GM18498 (cell line): ENCODE data around the gene RNFT2.
A peak's percentile ranks its signal among the peaks of the same experiment; 100 is the strongest.

Experiments
- ATAC-seq: cut with Tn5 transposase; IDR thresholded peaks from one replicate; pipeline ENCODE4 v1.9.1; 2021; ENCODE audit warnings: mild to moderate bottlenecking, moderate library complexity; ENCODE audit not compliant: unreplicated experiment

RNFT2 gene

GRCh38 chr12:116708826-116709756, 29.0 kb upstream of the RNFT2 start:
- ATAC-seq, result peak; percentile 72

- ATAC-seq, result no peak
Observed at GRCh38 chr12:116709768-116710167, 28.3 kb upstream of the RNFT2 start.

GRCh38 chr12:116710370-116711150, 27.6 kb upstream of the RNFT2 start:
- no peak for ATAC-seq

- no peak for ATAC-seq
Observed at GRCh38 chr12:116712458-116713303, 25.4 kb upstream of the RNFT2 start.

- no peak for ATAC-seq
Observed at GRCh38 chr12:116713527-116713926, 24.6 kb upstream of the RNFT2 start.

GRCh38 chr12:116714175-116714574, 23.9 kb upstream of the RNFT2 start:
- no peak for ATAC-seq

- no peak for ATAC-seq
Observed at GRCh38 chr12:116717466-116718437, 20.4 kb upstream of the RNFT2 start.

GRCh38 chr12:116718655-116719454, 19.3 kb upstream of the RNFT2 start:
- ATAC-seq, result no peak

- ATAC-seq, result no peak
Observed at GRCh38 chr12:116719731-116720528, 18.2 kb upstream of the RNFT2 start.

- no peak for ATAC-seq
Observed at GRCh38 chr12:116722245-116722644, 15.9 kb upstream of the RNFT2 start.

GRCh38 chr12:116726694-116727093, 11.4 kb upstream of the RNFT2 start:
- ATAC-seq, result no peak

GRCh38 chr12:116727261-116727660, 10.9 kb upstream of the RNFT2 start:
- no peak for ATAC-seq

- no peak for ATAC-seq
Observed at GRCh38 chr12:116727891-116728290, 10.2 kb upstream of the RNFT2 start.

- ATAC-seq, result no peak
Observed at GRCh38 chr12:116731801-116732200, 6.3 kb upstream of the RNFT2 start.

GRCh38 chr12:116734156-116734768, 3.9 kb upstream of the RNFT2 start:
- no peak for ATAC-seq

GRCh38 chr12:116735084-116735483, 3.0 kb upstream of the RNFT2 start:
- ATAC-seq, result no peak

GRCh38 chr12:116735951-116736599, 2.0 kb upstream of the RNFT2 start:
- ATAC-seq, result no peak
